ENCODE measurements around the gene ADISSP.

Gene ADISSP

GRCh38 chr20:3734111-3734843 lies 33.3 kb downstream of the ADISSP start:
- no peak for DNase-seq

- DNase-seq, result no peak
Measured at GRCh38 chr20:3733119-3733995, 34.2 kb downstream of the ADISSP start.

GRCh38 chr20:3732327-3733118 lies 35.0 kb downstream of the ADISSP start, which contains the start of gene HSPA12B:
TSS of gene HSPA12B (plus strand) at chr20:3732685. CDS start at chr20:3738675, 5,990 bp downstream.
- no peak for DNase-seq

GRCh38 chr20:3731944-3732326 lies 35.6 kb downstream of the ADISSP start:
- no peak for DNase-seq

GRCh38 chr20:3730803-3731672 lies 36.5 kb downstream of the ADISSP start:
- no peak for DNase-seq

- no peak for DNase-seq
Measured at GRCh38 chr20:3729811-3730540, 37.6 kb downstream of the ADISSP start.

GRCh38 chr20:3729378-3729777 lies 38.2 kb downstream of the ADISSP start:
- no peak for DNase-seq

GRCh38 chr20:3728876-3729275 lies 38.7 kb downstream of the ADISSP start:
- no peak for DNase-seq

- no peak for DNase-seq
Measured at GRCh38 chr20:3728354-3728753, 39.2 kb downstream of the ADISSP start.

- no peak for DNase-seq
Measured at GRCh38 chr20:3727401-3728021, 40.0 kb downstream of the ADISSP start.

GRCh38 chr20:3724356-3724755 lies 43.2 kb downstream of the ADISSP start:
- no peak for DNase-seq

- no peak for DNase-seq
Measured at GRCh38 chr20:3723284-3723683, 44.3 kb downstream of the ADISSP start.

GRCh38 chr20:3721912-3722311 lies 45.6 kb downstream of the ADISSP start:
- no peak for DNase-seq

GRCh38 chr20:3720626-3721025 lies 46.9 kb downstream of the ADISSP start:
- DNase-seq, result no peak

- DNase-seq, result no peak
Measured at GRCh38 chr20:3720068-3720467, 47.5 kb downstream of the ADISSP start.

GRCh38 chr20:3719046-3719445 lies 48.5 kb downstream of the ADISSP start:
- DNase-seq, result no peak

GRCh38 chr20:3716195-3716834 lies 51.2 kb downstream of the ADISSP start:
- no peak for DNase-seq

- no peak for DNase-seq
Measured at GRCh38 chr20:3714092-3714491, 53.5 kb downstream of the ADISSP start.

- DNase-seq, result no peak
Measured at GRCh38 chr20:3712279-3712873, 55.2 kb downstream of the ADISSP start, which contains the start of gene SIGLEC1. TSS of gene SIGLEC1 (minus strand) at chr20:3712600. CDS start at chr20:3707128, 5,472 bp downstream.

GRCh38 chr20:3711484-3711941 lies 56.0 kb downstream of the ADISSP start:
- no peak for DNase-seq
